ENCODE results near the gene HBA2. TPM values are rescaled to one million over a fixed set of nuclear protein-coding genes. Genes with fewer than 3 reads are reported as not detected.

The HBA2 gene
- total and polyA plus RNA-seq, 9 of the 15 experiments (the other 6 are each of a cell fraction or from before 2014, with no cell fraction given) = 40.4 to 853 (median 286) TPM

GRCh38 chr16:180101-180675 is 7.5 kb downstream of the HBA2 start, which contains the start of gene HBQ1 (continued):
- TF ChIP-seq HMGN3 (IDR thresholded peaks at IDR 0.05; ENCODE audit: borderline replicate concordance, extremely low read depth, insufficient read length, low read depth, low read length) = peak; percentile 77
- peak; percentile 46 for TF ChIP-seq MEIS2 (IDR thresholded peaks at IDR 0.05; ENCODE audit: partially characterized antibody)
- TF ChIP-seq ZC3H4 (CRISPR knock-in tag; IDR thresholded peaks at IDR 0.05; ENCODE audit: borderline replicate concordance) = no peak; the same call in 1 of the 2 replicates
- TF ChIP-seq, protein P1, sequence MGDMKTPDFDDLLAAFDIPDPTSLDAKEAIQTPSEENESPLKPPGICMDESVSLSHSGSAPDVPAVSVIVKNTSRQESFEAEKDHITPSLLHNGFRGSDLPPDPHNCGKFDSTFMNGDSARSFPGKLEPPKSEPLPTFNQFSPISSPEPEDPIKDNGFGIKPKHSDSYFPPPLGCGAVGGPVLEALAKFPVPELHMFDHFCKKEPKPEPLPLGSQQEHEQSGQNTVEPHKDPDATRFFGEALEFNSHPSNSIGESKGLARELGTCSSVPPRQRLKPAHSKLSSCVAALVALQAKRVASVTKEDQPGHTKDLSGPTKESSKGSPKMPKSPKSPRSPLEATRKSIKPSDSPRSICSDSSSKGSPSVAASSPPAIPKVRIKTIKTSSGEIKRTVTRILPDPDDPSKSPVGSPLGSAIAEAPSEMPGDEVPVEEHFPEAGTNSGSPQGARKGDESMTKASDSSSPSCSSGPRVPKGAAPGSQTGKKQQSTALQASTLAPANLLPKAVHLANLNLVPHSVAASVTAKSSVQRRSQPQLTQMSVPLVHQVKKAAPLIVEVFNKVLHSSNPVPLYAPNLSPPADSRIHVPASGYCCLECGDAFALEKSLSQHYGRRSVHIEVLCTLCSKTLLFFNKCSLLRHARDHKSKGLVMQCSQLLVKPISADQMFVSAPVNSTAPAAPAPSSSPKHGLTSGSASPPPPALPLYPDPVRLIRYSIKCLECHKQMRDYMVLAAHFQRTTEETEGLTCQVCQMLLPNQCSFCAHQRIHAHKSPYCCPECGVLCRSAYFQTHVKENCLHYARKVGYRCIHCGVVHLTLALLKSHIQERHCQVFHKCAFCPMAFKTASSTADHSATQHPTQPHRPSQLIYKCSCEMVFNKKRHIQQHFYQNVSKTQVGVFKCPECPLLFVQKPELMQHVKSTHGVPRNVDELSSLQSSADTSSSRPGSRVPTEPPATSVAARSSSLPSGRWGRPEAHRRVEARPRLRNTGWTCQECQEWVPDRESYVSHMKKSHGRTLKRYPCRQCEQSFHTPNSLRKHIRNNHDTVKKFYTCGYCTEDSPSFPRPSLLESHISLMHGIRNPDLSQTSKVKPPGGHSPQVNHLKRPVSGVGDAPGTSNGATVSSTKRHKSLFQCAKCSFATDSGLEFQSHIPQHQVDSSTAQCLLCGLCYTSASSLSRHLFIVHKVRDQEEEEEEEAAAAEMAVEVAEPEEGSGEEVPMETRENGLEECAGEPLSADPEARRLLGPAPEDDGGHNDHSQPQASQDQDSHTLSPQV (IDR thresholded peaks at IDR 0.05) = peak; percentile 76
- no peak for TF ChIP-seq HMG20B (CRISPR knock-in tag; IDR thresholded peaks at IDR 0.05)
- TF ChIP-seq ZFP30 (CRISPR knock-in tag; IDR thresholded peaks at IDR 0.05; ENCODE audit: borderline replicate concordance) = no peak
- TF ChIP-seq RNF2 (IDR thresholded peaks at IDR 0.05) = no peak
- peak; percentile 76 for TF ChIP-seq BCOR (IDR thresholded peaks at IDR 0.05)
- TF ChIP-seq, protein P2, sequence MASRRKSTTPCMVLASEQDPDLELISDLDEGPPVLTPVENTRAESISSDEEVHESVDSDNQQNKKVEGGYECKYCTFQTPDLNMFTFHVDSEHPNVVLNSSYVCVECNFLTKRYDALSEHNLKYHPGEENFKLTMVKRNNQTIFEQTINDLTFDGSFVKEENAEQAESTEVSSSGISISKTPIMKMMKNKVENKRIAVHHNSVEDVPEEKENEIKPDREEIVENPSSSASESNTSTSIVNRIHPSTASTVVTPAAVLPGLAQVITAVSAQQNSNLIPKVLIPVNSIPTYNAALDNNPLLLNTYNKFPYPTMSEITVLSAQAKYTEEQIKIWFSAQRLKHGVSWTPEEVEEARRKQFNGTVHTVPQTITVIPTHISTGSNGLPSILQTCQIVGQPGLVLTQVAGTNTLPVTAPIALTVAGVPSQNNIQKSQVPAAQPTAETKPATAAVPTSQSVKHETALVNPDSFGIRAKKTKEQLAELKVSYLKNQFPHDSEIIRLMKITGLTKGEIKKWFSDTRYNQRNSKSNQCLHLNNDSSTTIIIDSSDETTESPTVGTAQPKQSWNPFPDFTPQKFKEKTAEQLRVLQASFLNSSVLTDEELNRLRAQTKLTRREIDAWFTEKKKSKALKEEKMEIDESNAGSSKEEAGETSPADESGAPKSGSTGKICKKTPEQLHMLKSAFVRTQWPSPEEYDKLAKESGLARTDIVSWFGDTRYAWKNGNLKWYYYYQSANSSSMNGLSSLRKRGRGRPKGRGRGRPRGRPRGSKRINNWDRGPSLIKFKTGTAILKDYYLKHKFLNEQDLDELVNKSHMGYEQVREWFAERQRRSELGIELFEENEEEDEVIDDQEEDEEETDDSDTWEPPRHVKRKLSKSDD (conservative IDR thresholded peaks at IDR 0.05; ENCODE audit: low read length) = 0 out of 2 replicates have a peak, but pooled peaks have one; percentile 32
- TF ChIP-seq SMAD3 (CRISPR knock-in tag; conservative IDR thresholded peaks at IDR 0.05) = no peak
- TF ChIP-seq ZNF561 (CRISPR knock-in tag; conservative IDR thresholded peaks at IDR 0.05) = no peak
- peak; percentile 40; the same call in 1 of the 2 replicates for TF ChIP-seq HMGXB4 (CRISPR knock-in tag; IDR thresholded peaks at IDR 0.05)
- no peak for TF ChIP-seq ZNF263 (CRISPR knock-in tag; IDR thresholded peaks at IDR 0.05; ENCODE audit: borderline replicate concordance)
- TF ChIP-seq MCM3 (IDR thresholded peaks at IDR 0.05) = no peak
- no peak for TF ChIP-seq SMARCC2 (IDR thresholded peaks at IDR 0.05; ENCODE audit: low read depth)
- TF ChIP-seq ZNF280A (IDR thresholded peaks at IDR 0.05; ENCODE audit: low read depth, partially characterized antibody) = no peak
- no peak for TF ChIP-seq U2AF1 (optimal IDR thresholded peaks at IDR 0.05; ENCODE audit: low read depth, low read length)
